NCI-H82 (cell line): ENCODE data around the gene ERC2.

Source experiments
- DNase-seq: peaks from one replicate; lab custom pipeline; 2025; lab: John Stamatoyannopoulos, UW

The ERC2 gene

DNA sequence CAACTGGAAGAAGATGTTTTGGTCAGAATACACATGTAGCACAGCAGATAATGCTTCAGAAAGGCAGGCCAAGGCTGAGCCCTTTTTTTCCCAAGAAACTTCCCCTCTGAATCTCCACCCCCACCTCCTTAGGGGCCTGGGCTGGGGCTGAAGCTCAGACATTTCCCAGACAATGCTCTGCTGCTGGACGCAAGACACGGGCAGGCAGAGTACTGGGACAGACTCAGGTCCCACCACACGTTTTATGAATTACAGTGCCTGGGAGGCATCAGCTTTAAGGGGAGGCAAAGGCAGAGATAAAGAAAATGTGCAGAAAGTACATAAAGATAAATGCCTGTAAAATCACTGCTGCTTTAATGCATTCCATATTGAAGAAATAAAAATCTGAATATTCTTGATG is 479.4 kb downstream of the ERC2 start:
- no peak for DNase-seq

DNA sequence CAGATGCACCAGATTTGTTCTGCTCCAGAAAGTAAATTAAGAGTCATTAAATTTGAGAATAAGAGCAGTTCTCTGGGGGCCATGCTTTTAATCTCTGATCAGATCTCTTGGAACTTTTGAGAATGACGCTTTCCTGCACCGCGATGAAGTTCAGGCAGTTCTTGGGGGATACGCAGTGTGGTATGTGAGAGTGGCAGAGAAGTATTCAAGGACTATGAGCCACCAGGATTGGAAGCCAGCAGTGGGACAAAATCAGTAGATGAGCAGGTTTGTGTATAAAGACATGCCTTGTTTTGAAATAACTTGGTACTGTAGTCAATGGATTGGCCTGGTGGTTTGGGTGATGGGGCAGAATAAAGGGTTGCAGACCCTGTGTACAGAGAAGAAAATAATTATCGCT is 483.6 kb downstream of the ERC2 start:
- no peak for DNase-seq

DNA sequence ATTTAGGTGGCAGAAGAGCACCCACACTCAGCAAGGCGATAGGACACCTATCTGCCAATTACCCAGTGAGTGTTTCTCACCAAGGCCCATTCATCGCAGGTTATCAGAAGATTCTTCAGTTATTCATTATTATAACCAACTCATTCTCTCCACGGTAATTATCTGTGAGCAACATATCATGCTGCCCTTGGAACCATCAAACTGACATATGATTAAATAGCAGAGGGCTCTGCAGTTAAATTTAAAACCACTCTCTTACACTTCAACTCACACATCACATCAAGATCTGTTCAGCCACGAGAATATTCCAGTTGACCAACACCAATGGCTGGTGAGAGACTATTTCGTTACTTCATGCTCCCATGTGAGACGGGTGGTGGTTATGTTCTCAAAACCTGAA is 489.3 kb downstream of the ERC2 start:
- DNase-seq: no peak

DNA sequence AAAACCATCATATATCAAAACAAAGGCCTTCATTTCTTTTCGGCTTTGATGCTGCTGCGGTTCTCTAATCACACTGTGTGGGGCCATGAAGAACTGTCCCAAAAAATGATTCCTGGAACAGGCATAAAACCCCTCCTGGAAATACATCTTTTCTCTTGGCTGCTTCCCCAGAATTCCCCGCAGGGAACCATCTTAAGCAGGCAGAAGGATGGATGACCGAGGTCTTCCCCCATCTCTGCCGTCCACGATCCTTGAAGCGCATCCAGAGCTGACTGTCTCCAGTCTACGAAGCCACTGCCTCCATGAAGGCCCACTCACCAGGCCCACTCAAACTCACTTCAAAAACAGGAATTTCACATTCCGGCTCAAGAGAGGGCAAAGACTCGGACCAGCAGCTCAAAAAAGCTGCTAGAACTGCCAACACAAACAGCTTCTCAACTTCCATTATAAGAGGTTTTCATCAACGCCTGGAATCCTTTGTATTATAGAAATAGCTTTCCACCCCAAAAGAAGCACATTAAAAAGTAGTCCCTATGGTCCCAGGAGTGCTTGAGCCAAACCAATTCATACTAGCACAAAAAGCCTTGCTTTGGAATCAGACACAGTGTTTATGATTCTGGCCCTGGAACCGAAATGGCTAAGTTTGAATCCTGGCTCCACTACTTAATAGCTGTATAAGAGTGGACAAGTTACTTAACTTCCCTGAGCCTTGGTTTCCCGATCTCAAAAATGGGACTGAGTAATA is 493.7 kb downstream of the ERC2 start:
- DNase-seq: no peak

DNA sequence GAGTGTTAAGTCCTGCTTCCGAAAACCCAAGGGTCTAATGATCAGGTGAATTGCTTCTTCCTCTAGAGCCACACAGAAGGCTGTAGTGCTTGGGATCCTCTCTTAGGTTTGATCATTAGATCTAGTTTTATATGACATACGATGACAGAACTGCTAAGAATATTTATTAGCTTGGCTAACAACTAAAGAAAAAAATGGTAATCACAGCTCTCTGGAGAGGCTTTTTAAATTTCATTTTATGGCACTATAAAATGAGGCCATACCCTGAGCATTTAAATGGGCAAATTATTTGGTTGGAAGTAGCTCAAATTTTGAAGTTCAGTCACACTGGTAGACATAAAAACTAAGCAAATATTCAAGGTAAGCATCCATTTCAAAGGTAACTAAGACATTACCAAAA is 498.6 kb downstream of the ERC2 start:
- no peak for DNase-seq

DNA sequence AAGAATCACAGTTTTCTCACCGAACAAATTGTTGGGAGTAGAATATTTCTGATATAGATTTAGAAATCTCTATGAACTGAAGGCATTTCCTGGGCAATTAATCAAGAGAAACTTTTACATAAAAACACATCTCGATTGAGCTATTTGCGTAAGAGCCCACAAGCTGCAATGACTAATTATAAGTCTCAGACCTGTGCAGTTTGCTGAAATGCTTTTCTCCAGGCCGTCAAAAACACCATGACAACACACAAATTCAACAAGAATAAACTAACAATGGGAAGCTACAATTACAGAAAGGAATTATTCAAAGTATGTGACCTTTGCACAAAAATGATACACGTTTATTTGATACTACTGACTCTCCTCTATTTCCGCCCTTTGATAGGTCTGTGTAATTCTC is 499.9 kb downstream of the ERC2 start:
- no peak for DNase-seq

DNA sequence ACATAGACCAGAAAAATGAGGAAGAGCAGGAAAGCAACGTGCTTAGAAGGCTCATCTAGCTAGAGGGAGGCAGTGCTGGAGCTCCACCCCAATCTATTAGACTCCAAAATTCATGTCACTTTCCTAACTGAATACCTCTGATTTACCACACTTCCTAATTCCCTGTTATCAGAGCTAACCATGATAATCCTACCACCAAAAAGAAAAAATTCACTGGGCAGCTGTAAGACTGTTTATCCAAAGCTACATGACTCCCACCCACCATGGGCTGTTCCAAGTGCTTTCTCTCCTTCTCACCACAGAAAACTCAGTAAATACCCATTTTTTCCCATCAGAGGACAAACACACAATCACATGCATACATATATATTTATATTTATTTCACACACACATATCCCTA is 501.7 kb downstream of the ERC2 start:
- no peak for DNase-seq

DNA sequence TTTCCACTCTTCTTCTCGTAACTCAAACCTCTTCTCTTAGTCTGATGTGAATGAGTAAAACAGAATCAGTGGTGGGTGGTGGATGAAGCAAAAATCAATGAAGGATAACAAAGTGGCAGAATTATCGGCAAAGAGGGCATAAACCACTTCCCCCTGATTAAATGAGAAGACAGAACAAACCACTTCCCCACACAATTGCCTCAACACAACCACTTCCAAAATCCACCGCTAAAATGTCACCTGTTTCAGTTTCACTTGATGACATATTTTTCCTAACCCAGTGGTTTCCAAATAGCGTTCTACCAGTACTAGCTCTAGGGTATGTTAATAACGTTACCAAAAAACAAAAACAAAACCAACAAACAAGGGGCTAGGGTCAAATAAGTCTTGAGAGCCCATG is 502.5 kb downstream of the ERC2 start:
- DNase-seq: no peak

DNA sequence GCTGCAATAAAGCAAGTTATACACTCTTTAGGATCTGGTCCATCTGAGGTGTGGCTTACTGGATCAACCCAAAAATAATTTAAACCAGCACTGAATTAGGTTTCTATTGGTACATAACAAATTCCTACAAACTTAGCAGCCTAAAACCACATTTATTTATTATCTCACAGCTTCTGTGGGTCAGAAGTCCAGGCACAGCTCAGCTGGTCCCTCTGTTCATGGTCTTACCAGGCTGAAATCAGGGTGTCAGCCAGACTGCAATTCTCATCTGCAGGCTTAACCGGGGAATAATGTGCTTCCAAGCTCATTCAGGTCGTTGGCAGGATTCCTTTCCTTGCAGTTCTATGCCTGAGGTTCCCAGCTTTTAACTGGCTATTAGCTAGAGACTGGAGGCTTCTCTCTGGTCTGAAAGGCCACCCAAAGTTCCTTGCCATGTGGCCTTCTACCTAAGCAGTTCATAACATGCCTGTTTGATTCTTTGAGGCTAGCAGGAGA is 503.7 kb downstream of the ERC2 start:
- DNase-seq: no peak

DNA sequence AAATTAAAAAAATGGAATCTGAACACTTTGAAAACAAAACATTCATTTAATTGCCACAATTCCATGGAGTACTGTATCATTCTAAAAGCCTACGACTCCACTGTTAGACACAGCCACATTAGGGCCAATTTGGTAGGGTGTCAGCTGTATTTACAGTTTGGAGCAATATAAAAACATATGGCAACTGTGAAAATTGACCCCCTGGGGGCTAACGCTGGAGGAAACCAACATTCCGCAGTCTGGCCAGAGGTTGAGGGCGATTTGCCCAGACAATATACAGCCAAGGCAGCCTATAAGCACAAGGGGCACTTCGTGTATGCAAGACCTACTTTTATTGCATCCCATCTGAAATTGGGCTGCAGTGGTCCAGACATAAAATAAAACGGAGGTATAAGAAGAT is 504.7 kb downstream of the ERC2 start:
- DNase-seq: no peak

DNA sequence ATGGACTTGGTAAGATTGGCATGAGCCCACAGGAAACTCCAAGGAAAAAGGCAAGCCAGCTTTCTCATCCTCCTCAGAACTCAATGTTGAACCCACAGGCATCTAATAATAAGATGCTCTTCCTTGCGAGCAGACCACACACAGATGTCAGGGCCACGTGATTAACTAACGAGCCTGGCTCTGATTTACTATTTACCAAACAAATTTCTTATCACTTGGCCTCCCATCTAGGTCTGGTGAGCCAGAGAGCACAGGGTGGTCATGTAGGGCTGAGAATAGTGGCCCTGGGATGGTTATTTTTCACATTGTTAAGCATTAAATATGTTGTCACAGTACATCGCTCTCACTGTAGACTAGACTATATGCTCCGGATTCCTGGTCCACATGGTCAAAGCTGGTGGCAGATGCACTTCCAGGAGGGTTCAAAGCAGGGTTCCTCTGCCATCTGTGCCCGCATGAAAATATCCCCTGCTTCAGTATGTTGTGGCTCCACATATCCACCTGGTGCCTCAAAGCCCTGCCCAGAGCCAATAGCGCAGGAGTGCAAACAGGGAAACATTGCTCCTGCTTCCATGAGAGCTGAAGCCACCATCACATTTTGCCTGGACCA is 508.7 kb downstream of the ERC2 start:
- DNase-seq: no peak

DNA sequence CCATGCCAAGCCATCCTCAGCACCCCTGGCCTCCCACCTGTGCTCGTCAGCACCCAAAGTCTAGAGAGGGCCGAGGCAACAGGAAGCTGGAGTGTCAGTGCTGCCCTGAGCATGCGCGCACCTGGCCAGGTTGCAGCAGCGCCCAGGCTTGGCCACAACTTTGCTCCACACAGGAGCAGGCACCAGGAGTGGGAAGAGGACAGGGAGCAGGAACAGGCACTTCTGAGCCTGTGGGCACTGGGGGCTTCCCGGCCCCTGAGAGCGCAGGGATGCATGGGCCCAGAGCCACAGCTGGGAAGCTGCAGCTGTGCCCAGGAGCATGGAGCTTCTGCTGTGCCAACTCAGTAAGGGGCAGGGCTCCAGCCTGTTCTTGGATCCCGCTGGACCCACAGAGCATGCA is 509.7 kb downstream of the ERC2 start:
- DNase-seq: no peak

DNA sequence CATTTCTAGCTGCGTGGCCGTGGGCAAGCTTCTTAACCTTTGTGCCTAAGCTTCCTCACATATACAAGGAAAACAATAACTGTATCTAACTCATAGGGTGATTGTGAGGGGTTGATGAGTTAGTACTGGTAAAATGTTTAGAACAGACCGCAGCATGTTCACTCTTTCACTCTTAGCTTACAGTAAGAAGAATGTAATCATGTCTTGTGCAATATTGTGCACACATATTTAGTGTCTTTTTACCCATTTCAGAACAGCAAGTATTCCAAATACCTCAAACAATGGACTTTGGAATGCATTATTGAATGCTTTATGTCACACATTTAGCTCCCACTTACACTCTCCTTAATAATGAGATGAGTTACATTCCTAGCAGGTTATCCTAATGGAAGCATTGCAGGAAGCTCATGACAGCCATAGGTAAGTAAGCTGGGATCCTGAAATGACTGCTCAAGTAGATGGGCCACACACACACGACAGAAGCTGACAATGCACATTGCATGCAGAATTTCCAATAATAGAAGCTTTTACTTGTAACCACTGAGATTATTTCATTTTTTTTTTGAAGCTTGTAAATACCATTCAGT is 512.3 kb downstream of the ERC2 start:
- DNase-seq: no peak

DNA sequence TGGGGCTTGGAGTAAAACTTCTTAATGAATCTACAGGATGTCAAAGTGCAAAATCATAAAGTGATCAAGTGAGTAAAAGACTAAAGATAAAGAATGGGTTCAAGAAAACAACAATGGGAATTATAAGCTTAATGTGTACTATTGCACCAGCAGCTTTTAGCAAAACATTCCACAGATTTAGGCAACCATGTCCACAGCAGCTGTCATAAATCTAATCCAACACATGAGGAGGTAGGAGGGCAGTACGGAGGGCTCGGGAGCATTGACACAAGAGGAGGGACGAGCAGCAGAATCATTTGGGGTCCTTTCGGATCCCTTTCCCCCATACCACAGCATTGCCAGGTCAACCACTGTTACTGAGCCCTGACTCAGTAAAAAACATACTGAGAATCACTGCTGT is 516.9 kb downstream of the ERC2 start:
- DNase-seq: peak; percentile 65

DNA sequence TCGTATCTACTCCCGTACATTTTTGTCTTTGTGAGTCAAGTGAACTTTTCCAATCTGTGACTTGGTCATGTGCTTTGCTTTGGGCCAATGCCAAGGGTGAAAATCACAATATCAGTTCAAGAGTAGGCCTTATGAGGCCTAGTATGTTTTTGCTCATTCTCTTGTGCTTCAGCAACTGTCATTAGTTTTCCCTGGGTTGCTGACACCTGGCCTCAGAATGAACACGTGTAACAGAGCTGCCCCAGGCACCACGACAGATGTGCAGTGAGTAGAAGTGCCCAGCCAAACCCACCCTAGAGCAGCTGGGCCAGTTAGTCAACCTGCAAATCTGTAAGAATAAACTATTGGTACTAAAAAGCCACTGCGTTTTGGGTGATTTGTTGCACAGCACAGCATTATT is 520.9 kb downstream of the ERC2 start:
- no peak for DNase-seq

DNA sequence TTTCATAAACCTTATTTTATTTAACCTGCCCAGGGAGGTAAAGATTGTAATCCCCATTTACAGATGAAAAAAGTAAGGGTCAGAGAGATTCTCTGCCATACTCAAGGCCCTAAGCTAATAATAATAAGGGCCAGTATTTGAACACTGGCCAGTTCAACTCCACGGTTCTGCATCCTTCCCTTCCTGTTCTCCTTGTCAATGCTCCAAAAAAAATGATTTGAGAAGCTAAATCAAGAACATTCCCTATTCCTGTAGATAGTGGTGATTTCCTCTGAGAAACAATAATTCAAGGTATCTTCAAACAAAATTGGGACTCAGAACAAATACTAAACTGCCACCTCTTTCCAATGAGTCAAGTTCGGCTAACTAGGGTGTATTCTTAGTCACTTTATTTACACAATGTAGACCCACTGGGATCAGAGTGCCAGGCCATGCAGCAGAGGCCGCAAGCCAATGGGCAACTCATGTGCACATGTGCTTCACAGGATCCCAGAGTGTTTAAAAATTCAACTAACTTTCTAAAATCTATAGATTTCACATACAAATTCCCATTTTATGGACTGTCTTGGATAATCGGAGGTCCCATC is 521.6 kb downstream of the ERC2 start:
- DNase-seq: no peak

DNA sequence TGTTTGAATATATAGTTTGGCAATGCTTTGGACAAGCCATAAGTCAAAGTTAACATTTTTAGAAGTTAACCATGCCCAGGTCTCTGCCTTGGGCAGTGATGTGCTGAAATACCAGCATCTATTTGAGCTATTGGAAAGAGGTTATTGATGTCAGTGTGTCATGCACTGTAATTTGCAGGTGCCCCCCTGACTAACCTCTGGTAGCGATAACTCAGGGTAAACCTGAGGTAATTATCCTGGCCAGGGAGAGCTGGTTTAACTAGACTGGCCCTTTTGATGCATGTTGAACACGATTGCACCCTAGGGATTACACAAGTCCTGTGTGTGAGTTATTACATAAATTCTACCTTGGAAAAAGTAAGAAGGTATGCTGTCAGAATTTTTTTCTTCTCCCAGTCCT is 525.4 kb downstream of the ERC2 start:
- DNase-seq: no peak

DNA sequence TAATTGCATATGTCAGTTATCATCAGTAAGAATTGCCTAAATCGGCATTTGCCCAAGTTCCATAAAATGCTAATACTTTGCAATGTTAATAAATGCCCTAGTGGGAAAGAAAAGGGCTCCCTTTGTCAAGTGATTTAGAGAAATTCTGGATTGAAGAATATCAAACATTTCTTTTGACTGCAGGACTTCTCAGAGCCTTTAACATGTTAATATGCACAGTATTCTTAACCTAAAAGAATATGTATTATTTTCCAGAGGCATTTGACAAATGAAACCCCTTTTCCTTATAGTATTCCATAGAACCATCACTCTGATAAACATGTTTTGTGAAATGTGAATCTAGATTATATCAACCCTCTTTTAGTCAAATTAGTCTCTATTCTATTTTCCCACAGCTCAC is 529.0 kb downstream of the ERC2 start:
- no peak for DNase-seq

DNA sequence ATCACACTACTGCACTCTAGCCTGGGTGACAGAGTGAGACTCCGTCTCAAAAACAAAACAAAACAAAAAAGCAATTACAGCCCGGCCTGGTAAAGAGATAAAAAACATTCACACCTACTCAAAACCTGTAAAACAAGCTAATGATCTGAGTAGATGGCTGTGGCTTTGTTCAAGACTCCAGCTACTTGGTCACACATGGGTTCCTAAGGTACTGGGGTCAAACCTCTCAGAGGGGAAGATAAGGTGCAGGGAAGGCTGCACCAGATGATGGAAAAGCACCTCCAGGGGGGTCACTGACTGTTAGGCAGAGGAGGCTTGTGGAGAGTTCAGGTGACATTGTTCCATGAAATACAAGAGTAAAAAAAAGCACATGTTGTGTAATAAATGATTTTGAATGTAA is 531.0 kb downstream of the ERC2 start:
- no peak for DNase-seq

DNA sequence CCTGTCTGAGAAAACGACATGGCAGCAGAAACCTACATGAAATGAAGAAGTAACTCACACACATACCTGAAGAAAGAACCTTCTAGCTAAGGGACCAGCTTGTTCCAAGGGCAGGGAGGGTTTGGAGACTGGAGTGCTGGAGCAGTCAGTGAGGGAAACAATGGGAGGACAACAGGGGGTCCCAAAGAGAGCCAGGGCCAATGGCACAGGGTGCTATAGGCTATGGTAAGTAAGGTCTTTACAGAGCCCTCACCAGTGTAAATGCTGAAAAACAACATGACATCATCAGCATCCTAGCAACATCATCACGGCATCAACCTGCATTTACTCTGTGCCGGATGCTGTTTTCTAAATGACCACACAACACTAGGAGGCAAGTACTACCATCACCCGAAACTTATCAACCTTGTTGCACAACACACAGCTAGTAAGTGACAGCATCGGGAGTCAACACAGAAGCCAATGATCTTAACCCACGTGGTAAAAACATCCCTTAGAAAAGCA is 531.7 kb downstream of the ERC2 start:
- no peak for DNase-seq

DNA sequence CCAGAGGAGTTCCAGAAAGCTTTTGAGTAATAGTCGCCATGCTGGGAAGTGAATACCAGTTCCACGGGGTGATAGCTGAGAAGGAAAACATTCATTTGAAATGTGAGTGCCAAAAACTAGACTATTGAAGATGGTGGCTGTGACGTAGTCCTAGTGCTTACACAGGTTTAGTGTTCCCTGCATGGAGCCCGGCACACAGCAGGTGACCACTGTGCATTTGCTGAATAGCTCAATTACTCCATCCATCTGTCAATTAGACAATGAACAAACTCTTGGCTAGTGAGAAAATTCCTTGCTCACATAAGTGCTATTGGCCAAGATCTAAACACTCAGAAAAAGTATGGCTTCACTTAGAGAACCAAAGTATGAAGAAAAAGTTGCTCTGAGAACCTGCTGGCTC is 533.0 kb downstream of the ERC2 start:
- DNase-seq: no peak

DNA sequence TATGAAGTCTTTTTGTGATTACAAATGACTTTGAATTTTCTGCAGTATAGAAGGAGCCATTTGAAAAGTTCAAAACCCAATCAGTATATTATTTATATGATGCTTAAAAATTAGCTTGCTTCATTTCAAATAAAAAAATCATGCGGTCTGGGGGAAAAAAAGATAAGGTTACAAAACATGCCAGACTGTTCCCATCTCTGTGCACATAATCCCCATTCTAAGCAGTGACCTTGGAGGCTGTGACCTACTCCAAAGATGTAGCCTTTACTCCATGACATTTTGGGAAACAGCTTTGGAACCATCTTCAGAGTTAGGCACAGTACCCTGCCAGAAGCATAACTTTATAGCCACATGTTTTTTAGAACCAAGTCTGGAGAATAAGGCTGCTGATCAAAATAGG is 533.5 kb downstream of the ERC2 start:
- no peak for DNase-seq
